ENCODE measurements around the gene INTS2. TPM values are rescaled to one million over a fixed set of nuclear protein-coding genes. Genes with fewer than 3 reads are reported as not detected.
"Not testable (repeated sequence)": the region's sequence is repeated elsewhere in the genome, so short reads cannot be mapped to it uniquely, and the experiment has no call there.

Gene INTS2
- polyA plus RNA-seq, 1 donor = 10.5 TPM

DNA sequence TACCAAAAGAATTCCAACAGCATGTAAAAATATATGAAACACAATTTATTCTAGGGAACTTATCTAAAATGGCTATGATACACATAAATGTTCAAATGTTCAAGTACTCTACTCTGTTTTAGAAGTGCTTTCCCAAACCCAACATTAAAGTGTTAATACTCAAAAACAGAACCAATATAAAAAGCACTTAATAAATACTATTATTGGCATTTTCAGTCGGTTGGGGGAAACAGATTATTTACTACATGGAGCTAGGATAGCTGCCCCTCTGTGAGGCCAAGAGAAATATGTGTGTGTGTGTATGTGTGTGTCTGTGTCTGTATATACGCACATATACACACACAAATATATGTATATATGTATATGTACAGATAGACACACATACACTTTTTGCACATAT, 32.4 kb downstream of the INTS2 start:
- DNase-seq = no peak

DNA sequence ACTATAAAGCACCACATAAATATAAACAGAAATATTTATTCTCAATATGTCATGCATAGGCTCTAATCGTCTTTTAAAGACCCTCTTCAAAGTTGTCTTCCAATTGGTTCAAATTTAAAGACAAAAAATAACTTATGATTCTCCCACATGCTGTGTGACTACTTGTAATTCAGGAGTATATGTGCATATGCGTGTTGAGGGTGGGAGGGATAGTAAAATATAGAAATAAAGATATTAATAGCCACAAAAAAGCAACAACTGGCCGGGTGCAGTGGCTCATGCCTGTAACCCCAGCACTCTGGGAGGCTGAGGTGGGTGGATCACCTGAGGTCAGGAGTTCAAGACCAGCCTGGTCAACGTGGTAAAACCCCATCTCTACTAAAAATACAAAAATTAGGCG, 33.5 kb downstream of the INTS2 start:
- not testable (repeated sequence) for DNase-seq

- DNase-seq = not testable (repeated sequence)
Measured at GRCh38 chr17:61887733-61888132, 40.0 kb downstream of the INTS2 start.

GRCh38 chr17:61885865-61886264, 41.9 kb downstream of the INTS2 start:
- not testable (repeated sequence) for DNase-seq

GRCh38 chr17:61884864-61885263, 42.9 kb downstream of the INTS2 start:
- no peak for DNase-seq

- DNase-seq = no peak
Measured at GRCh38 chr17:61880589-61881102, 47.1 kb downstream of the INTS2 start.

DNA sequence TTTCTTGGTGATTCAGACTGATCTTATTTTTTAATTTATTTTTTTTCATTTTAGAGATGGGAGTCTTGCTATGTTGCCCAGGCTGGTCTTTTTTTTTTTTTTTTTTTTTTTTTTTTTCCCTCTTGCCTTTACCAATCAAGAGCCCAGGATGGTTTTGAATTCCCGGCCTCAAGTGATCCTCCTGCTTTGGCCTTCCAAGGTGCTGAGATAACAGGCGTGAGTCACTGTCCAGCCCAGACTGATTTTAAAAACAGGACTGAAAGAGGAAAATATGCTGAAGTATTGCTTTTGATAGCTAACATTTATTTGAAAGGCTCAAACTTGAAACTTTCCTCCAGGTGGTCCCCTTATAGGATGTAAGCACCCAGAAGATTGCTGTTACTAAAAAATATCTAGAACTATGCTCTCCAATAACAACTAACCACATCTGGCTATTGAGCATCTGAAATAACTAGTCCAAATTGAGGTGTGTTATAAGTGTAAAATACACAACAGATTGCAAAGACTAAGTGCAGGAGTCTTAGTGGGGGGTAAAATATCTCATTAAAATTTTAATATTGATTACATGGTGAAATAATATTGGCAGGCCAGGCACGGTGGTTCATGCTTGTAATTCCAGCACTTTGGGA, 48.7 kb downstream of the INTS2 start:
- no peak for DNase-seq

GRCh38 chr17:61878520-61878919, 49.3 kb downstream of the INTS2 start:
- DNase-seq = no peak

DNA sequence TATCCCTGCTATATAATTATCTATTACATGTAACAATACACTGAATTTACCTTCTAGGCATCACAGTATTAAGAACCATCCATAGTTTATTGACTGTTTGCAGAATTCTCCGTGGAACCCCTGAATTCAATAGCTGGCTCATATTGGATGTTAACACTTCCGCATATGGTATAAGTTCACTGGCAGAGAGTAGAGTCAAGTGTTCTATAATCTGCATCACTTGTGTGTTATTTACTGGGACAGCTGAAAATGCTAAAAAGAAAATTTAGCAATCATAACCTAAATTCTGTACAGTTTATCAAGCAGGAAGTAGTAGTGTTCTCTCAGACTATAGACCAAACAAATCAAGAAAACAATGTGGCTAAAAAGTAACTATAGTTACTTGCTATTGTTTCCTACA, 49.9 kb downstream of the INTS2 start:
- no peak for DNase-seq

DNA sequence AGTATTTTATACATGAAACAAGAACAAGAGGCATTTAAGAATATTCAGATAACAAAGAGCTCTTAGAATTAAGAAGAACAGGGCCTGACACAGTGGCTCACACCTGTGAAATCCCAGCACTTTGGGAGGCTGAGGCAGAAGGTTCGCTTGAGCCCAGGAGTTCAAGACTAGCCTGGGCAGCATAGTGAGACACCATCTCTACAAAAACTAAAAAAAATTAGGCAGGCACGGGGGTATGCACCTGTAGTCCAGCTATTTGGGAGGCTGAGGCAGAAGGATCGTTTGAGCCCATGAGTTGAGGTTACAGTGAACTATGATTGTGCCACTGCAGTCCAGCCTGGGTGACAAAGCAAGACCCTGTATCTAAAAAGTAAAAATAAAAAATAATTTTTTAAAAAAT, 52.0 kb downstream of the INTS2 start:
- no peak for DNase-seq

GRCh38 chr17:61875285-61875684, 52.5 kb downstream of the INTS2 start:
- no peak for DNase-seq

DNA sequence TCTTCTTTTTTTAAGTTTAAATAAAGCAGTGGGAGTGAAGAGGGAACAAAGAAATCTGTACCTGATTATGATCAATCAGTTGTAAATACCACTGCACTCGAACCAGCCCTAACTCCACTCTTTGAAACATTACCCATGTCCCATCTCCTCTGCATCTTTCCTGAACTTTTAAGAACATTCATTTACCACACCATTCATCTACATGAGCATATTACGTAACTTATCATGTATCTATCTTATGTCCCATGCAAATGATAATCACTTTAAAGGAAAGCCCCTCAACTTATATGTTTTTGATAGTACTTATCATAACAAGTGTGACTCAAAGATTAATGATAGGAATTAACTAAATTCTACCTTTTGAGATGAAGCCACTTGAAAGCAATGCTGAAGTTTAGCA, 53.7 kb downstream of the INTS2 start:
- DNase-seq = no peak

GRCh38 chr17:61872099-61872498, 55.7 kb downstream of the INTS2 start:
- DNase-seq = no peak

DNA sequence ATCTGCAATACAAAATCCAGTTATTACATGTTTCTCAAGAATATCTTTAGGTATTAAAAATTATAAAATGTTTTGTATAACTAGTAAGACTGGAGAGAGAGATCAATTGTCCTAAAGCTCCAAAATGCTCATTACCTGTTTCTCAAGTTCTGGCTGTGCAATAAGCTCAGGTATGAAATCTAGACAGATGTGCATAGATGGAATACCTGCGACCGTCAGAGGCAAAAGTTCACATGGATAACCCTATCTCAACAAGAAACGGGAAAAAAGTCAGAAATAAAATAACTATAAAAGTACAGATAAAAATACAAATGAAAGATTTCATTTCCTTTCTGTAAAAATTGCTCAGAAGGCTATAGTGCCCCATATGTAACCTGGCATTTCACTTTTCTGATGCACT, 58.6 kb downstream of the INTS2 start:
- DNase-seq = no peak

- DNase-seq = no peak
Measured at GRCh38 chr17:61868074-61868473, 59.7 kb downstream of the INTS2 start.

- no peak for DNase-seq
Measured at GRCh38 chr17:61867033-61867432, 60.7 kb downstream of the INTS2 start.

- no peak for DNase-seq
Measured at GRCh38 chr17:61863801-61864126, 64.0 kb downstream of the INTS2 start.

DNA sequence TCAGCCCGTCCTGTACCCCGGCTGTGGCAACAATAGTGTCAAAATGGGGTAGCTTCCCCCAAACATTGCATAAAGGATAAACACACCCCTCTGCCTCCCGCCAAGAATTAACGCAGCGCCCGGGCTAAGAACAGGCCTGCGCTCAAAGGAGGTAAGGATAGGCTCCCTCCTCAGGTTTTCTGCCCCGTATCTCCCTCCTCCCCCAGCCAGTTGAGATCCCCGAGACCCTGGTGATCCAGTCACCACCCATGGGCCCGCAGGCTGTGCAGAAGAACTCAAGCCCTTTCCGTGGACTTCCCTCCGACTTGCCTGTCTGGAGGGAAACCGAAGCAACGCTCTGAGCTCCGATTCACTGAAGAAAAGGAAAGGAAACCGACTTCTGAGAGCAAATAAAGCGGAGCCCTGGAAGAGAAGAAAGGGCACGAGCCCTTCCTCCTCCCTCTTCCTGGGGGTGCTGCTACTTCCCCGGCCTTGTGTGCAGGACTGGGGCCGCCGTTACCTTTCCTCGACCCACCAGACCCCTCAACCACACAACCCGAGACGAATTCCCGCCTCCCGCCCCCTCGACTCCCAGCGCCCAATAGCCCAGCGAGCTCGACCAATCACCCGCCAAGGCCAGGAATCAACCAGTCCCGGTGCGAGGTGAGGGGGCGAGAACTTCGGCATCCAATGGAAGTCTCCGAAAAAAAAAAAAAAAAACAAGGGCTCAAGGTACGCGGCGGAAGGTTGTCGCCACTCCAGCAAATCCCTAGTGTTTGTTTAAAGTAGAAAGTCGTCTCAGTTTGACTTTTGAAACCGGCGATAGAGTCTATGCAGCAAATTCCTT, 64.6 kb downstream of the INTS2 start, which contains the start of gene BRIP1:
Gene BRIP1 (minus strand): TSS at position 554 of the 826 bp plus-strand sequence. CDS start 1,989 bp downstream, outside the sequence.
- DNase-seq = peak; percentile 93

GRCh38 chr17:61862105-61862574, 65.6 kb downstream of the INTS2 start:
- DNase-seq = no peak

DNA sequence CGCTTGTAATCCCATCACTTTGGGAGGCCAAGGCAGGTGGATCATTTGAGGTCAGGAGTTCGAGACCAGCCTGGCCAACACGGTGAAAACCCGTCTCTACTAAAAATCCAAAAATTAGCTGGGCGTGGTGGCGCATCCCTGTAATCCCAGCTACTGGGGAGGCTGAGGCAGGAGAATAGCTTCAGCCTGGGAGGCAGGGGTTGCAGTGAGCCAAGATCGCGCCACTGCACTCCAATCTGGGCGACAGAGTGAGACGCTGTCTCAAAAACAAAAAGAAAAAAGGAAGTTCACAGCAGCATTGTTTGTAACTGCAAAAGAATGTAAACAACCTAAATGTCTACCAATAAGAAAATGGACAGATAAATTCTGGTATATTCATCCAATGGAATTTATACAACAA, 67.4 kb downstream of the INTS2 start:
- DNase-seq = not testable (repeated sequence)

GRCh38 chr17:61856035-61856434, 71.7 kb downstream of the INTS2 start:
- DNase-seq = no peak

DNA sequence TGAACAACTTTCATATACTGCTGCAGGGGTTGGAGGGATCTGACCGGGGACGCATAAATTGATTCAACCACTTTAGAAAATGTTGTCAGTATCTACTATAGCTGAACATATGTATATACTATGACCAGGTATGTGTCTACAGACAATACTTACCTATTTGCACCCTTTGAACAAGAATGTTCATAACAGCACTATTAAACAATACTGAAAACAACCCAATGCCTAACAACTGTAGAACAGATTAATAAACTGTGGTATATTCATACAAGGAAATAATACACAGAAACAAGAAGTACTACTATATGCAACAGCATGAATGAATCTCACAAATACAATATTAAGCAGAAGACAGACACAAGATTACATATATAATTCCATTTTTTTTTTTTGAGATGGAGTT, 74.9 kb downstream of the INTS2 start:
- no peak for DNase-seq

- DNase-seq = no peak
Measured at GRCh38 chr17:61849674-61850073, 78.1 kb downstream of the INTS2 start.

DNA sequence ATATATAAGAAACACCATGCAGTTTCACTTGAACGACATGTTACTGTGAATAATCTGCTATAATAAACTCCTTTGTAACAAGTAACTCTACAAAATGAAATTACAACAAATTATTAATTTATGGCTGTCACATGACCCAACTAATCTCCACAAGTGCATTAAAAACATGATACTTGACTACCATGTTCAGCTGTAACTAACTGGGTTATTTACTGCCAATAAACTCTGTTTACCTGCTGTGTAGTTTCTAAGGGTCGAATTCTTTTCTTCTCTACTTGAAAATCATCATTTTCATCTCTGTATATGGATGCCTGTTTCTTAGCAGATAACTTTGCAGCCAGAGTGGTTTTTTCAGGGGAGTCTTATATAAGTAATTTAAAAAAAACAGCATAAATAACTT, 78.9 kb downstream of the INTS2 start:
- no peak for DNase-seq
